Kidney capillary endothelial cell (primary cell): ENCODE measurements around the gene AKT1S1.
"Not testable (repeated sequence)": the region's sequence is repeated elsewhere in the genome, so short reads cannot be mapped to it uniquely, and the experiment has no call there.

Source experiments
- DNase-seq: peaks from one replicate; pipeline ENCODE4 v3.0.0-alpha.2; 2018; ENCODE audit warnings: low spot score

AKT1S1 gene

GRCh38 chr19:49836176-49837008 lies 40.8 kb downstream of the AKT1S1 start:
- DNase-seq, result no peak

- no peak for DNase-seq
Observed at GRCh38 chr19:49835562-49835961, 41.6 kb downstream of the AKT1S1 start.

DNA sequence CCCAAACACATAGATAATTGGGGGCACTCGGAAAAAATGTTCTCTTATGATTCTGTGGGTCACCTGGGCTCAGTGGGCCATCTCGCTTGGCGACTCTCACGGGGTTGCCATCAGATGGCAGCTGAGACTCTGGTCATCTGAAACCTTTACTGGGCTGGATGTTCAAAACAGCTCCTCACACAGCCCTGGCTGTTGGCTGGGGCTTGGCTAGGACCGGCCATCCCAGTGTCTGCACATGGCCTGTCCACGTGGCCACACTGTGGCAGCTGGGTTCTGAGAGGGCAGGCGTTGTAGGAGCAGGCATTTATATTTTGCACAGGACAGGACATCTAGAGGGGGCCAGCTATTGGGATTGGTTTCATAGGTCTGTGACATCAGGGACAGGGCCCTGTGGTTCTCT lies 43.6 kb downstream of the AKT1S1 start:
- DNase-seq, result no peak

GRCh38 chr19:49832556-49832955 lies 44.6 kb downstream of the AKT1S1 start:
- no peak for DNase-seq

GRCh38 chr19:49831592-49831991 lies 45.6 kb downstream of the AKT1S1 start:
- DNase-seq, result no peak

DNA sequence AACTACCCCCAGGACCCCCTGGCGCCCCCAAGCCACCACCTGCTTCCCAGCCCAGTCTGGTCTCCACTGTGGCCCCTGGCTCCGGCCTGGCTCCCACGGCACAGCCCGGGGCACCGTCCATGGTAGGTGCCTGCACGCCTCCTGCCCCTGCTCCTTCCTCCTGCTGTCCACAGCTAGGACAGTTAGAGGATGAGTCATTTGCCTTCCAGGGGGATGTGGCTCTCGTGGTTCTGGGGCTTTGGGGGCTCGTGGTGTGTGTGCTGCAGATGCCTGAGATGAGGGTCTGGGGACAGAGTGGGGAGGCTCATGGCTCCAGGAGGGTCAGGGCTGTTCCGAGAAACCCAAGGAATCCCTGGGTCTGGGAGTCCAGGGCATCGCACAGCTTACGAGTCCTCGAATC lies 46.4 kb downstream of the AKT1S1 start:
- no peak for DNase-seq

DNA sequence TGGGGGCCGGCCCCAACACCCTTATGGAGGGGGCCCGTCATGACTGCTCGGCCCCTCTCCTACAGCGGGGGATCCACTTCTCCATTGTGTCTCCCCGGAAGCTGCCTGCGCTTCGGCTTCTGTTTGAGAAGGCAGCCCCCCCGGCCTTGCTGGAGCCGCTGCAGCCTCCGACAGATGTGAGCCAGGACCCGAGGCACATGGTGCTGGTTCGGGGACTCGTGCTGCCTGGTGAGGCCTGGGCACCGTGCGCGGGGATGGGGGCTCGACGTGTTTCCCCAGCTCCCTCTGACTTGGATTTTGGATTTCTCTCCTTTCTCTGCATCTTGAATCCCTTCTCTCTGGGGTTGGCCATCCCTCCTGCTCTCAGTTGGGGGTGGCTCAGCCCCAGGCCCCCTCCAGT lies 47.4 kb downstream of the AKT1S1 start:
- DNase-seq, result no peak

DNA sequence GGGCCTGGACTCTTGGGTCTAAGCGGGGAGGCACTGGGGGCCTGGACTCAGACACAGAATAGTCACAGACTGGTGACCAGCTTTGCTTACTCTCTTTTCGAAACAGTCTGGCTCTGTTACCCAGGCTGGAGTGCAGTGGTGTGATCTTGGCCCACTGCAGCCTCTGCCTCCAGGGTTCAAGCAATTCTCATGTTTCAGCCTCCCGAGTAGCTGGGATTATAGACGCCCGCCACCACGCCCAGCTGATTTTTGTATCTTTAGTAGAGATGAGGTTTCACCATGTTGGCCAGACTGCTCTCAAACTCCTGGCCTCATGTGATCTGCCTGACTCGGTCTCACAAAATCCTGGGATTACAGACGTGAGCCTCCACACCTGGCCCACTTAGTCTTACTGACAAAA lies 48.0 kb downstream of the AKT1S1 start:
- DNase-seq, result no peak

DNA sequence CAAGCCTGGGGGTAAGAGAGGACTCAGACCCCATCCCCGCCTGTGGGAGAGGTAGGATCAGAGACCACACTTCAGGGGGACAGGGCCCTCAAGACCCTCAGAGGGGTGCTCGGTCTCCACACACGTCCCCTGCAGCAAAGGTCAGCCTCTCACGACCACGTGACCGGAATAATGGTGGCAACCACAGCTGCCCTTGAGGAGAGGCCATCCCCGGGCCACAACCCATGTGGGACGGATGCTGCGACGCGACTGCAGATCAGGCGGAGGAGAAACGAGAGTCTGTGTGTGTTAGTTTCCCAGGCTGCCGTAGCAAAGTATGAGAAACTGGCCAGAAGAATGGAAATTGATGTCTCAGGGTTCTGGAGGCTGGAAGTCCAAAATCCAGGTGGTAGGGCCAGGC lies 50.1 kb downstream of the AKT1S1 start:
- no peak for DNase-seq

DNA sequence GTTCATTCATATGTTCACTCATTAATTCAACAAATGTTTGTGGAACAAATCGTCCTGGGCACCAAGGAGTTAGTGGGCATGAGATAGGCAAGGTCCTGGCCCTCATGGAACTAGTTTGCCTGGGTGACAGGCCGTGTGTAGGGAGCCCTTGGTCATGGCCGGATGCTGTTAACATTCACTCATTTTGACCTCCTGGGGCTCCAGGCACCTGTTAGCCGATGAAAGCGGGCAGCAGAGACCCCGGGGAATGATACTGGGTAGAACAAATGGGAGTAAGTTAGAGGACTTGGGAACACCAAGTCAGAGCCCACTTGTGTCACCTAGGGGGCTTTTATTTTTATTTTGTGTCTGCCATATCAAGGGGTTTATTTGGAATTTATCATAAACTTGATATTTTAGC lies 52.5 kb downstream of the AKT1S1 start:
- DNase-seq, result no peak

DNA sequence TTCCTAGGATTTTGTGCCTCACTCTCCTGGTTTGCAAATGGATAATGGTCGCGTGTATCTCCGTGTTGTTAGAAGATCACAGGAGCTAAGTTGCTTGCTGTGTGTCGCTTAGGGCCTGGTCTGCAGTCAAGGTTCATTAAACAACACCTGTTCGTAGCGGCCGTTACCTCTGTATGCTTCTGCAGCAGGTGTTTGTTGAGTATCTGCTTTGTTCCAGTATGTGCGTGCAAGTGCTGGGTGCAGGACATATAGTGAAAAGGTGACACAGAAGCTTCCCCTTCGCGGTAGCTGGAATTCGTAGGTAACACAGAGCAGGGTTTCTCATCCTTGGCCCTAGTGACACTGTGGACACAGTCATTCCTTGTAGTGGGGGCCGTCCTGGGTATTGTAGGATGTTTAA lies 53.7 kb downstream of the AKT1S1 start:
- no peak for DNase-seq

DNA sequence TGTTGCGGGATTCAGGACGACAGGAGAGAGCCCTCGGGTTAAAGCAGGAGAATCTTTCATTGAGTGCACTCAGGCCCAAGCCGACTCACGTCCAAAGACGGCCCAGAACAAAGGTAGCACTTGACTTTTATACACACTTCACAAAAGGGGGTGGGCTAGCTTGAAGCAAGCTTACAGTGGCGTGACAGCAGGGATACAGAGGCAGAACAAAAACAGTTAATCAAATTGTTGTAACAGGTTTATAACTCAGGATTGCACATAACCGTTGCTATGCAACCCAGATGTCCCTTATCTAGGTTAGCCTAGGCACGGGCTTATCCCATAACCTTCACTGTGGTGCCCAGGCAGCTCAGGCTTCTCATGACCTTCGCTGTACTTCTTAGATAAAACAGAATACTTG lies 57.0 kb downstream of the AKT1S1 start:
- no peak for DNase-seq

- not testable (repeated sequence) for DNase-seq
Observed at GRCh38 chr19:49819452-49820115, 57.6 kb downstream of the AKT1S1 start.
